ENCODE results near the gene HSFX4. TPM values are rescaled to one million over a fixed set of nuclear protein-coding genes. Genes with fewer than 3 reads are reported as not detected.

Gene HSFX4, protein sequence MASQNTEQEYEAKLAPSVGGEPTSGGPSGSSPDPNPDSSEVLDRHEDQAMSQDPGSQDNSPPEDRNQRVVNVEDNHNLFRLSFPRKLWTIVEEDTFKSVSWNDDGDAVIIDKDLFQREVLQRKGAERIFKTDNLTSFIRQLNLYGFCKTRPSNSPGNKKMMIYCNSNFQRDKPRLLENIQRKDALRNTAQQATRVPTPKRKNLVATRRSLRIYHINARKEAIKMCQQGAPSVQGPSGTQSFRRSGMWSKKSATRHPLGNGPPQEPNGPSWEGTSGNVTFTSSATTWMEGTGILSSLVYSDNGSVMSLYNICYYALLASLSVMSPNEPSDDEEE
- not detected in 2 replicates for total RNA-seq

DNA sequence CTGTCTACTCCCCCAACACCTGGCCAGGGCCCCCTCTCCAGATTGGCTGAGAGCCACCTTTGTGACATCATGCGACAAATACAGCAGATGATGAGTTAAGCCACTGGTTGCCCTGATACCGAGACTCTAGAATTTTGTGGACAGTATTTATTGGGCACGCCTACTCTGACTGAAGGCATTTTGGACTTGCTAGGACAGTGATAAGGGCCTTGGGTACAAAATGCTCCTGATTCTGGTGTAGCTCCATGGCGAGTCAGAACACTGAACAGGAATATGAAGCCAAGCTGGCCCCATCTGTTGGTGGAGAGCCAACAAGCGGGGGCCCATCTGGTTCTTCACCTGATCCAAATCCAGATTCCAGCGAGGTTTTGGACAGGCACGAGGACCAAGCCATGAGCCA is at the start of gene HSFX4:
Gene HSFX4 (plus strand): TSS at position 174 of the 400 bp plus-strand sequence. CDS start 72 bp downstream, at position 246.

DNA sequence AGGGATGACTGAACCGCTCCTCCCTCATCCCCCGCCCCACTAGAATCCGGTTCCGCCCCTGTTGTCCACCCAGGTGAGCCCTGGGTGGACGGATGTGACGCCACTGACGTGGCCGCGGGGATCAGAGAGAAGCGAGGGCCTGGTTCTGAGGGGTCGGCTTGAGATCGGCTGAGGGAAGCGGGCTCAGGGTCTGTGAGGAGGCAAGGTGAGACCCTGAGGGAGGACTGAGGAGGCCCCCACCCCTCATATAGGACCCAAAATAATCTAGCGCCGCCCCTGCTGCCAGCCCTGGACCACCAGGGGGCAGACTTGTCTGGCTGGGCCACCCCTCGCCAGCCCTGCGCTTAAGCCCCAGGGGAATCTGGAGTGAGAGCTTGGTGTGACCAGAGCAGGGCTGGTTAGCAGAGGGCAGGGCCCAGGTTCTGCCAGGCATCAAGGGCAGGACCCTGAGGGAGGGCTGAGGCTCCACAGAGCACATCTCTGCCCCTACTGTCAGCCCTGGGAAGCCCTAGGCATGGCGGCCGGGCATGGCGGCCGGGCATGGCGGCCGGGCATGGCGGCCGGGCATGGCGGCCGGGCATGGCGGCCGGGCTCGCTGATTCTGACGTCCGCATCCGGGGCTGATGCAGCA is 48.2 kb upstream of the HSFX4 start, which contains the start of gene MAGEA8:
Gene MAGEA8 (plus strand): TSS at position 103 of the 631 bp plus-strand sequence. CDS start 3,090 bp downstream, outside the sequence.

DNA sequence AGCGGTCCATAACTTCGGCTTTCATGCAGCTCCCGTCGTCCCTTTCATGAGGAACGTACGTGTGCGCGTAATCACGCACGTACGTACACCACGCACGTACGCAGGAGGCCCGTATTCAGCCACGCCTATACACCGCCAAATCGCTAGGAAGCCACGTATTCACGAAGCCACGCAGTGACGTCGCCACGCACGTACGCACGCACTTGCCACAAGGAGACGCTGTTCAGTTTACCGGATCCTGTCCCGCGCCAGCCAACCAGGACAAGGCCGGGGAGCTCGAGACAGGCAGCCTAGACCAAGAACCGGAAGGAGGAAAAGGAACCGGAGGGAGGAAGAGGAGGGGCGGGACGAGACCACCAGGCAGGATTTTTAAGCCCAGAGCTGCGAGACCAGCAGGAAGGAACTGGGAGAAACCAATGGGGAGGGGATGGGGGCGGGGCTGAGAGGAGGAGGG is 9.1 kb downstream of the HSFX4 start, which contains the start of gene EOLA2:
Gene EOLA2 (minus strand): TSS at position 65 of the 454 bp plus-strand sequence. CDS start 4,617 bp downstream, outside the sequence.

Other genes with a start within 250 kb of the HSFX4 start
- gene MAGEA11, start 217.5 kb upstream of the HSFX4 start, total RNA-seq: not detected in 2 replicates
- gene HSFX1, start 155.5 kb upstream of the HSFX4 start, total RNA-seq: 0.07 TPM in 1 of 2 replicates, not detected in the other
- not detected in 2 replicates for gene MAGEA9, start 147.6 kb upstream of the HSFX4 start, total RNA-seq
- gene MAGEA8, start 48.4 kb upstream of the HSFX4 start, total RNA-seq: not detected in 2 replicates
- 28.6 and 28.8 TPM in 2 replicates for gene EOLA2, start 8.9 kb downstream of the HSFX4 start, total RNA-seq